ENCODE results near the gene STAT1. TPM values are rescaled to one million over a fixed set of nuclear protein-coding genes. Genes with fewer than 3 reads are reported as not detected.

Gene STAT1
- total RNA-seq, 1 donor from 2014 or later = 61.7 TPM

DNA sequence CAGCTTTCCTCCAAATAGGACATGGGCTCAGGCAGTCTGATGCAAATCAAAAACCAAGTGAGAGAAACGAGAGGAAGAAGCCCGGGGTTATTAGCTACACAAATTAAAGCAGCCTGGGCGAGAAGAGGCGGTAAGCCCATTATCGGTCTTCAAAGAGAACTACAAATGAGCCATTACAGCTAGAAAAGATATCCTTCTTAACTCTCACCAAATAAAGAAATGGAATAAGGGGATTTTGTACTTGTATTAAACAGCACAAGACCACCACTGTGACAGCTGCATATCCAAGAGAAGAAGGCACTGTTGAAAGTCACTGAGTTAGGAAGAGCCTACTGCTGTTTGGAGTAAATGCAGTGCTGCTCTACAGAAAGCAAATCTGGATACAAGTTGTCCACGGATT is 32.6 kb downstream of the STAT1 start:
- DNase-seq (ENCODE audit: low spot score) = peak; percentile 30
- Histone ChIP-seq H3K4me1 (peaks cover 13% of the 10 kb centered on the region), H3K9me3 (ENCODE audit: low read depth) (no peaks in the 10 kb centered on the region), H3K4me3 (no peak overlapping the region), H3K79me2 (ENCODE audit: low read depth) (no peaks in the 10 kb centered on the region), H3K27ac (no peak overlapping the region), H3K27me3 (no peaks in the 10 kb centered on the region), H3K36me3 (peaks cover 6% of the 10 kb centered on the region), H4K20me1 (ENCODE audit: low read depth) (peaks cover 7% of the 10 kb centered on the region), H3K4me2 (no peak overlapping the region), H3K9ac (no peak overlapping the region), H2AFZ (replicated peaks) (no peak overlapping the region), H3F3A (ENCODE audit: low read depth) (peaks cover 11% of the 10 kb centered on the region)
- Mint-ChIP-seq H3K4me1 (peaks cover 14% of the 10 kb centered on the region), H3K9me3 (no peaks in the 10 kb centered on the region), H3K27me3 (ENCODE audit: insufficient read depth, low read depth) (peaks cover 2% of the 10 kb centered on the region), H3K36me3 (peaks cover 57% of the 10 kb centered on the region), H3K4me3 (no peak overlapping the region), H3K27ac (no peak overlapping the region)
- peak; percentile 74 for TF ChIP-seq EZH2phosphoT487 (IDR thresholded peaks at IDR 0.05)
- TF ChIP-seq, protein P1, sequence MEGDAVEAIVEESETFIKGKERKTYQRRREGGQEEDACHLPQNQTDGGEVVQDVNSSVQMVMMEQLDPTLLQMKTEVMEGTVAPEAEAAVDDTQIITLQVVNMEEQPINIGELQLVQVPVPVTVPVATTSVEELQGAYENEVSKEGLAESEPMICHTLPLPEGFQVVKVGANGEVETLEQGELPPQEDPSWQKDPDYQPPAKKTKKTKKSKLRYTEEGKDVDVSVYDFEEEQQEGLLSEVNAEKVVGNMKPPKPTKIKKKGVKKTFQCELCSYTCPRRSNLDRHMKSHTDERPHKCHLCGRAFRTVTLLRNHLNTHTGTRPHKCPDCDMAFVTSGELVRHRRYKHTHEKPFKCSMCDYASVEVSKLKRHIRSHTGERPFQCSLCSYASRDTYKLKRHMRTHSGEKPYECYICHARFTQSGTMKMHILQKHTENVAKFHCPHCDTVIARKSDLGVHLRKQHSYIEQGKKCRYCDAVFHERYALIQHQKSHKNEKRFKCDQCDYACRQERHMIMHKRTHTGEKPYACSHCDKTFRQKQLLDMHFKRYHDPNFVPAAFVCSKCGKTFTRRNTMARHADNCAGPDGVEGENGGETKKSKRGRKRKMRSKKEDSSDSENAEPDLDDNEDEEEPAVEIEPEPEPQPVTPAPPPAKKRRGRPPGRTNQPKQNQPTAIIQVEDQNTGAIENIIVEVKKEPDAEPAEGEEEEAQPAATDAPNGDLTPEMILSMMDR (IDR thresholded peaks at IDR 0.05) = no peak
- TF ChIP-seq EZH2 (IDR thresholded peaks at IDR 0.05) = no peak

DNA sequence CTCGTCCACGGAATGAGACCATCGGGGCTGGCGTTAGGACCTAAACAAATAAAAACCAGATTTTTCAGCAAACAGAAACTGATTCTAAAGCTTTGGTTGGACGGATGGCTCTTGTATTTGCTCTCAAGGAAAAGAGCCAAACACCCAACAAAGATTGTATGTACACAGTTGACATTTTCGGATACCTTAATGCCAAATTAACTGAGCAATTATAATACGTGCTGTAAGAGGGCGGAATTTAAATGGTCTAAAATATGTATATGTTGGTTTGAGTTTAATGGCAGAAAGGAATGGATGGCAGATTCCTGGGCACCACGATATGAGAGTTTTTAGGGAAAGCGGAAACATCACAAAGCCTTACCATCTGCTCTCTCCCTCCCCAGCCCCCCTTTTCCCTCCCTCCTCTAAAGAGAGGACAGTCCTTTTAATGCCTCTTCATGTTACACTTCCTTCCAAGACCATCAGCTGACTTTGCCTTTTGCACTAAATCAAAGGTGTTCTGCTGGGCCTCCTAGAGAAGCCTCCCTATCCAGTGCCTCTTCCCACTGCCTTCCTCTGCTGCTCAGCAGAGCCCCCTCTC is 33.3 kb downstream of the STAT1 start:
- Histone ChIP-seq H3K27me3 (no peaks in the 10 kb centered on the region), H2AFZ (replicated peaks) (no peak overlapping the region), H3K27ac (no peak overlapping the region), H3K79me2 (ENCODE audit: low read depth) (no peaks in the 10 kb centered on the region), H3K4me1 (peaks cover 13% of the 10 kb centered on the region), H3F3A (ENCODE audit: low read depth) (peaks cover 11% of the 10 kb centered on the region), H3K36me3 (peaks cover 8% of the 10 kb centered on the region), H4K20me1 (ENCODE audit: low read depth) (peaks cover 7% of the 10 kb centered on the region), H3K9ac (no peak overlapping the region), H3K9me3 (ENCODE audit: low read depth) (no peaks in the 10 kb centered on the region), H3K4me3 (no peak overlapping the region), H3K4me2 (no peak overlapping the region)
- H3K4me3 Mint-ChIP-seq = no peak overlapping the region
- TF ChIP-seq, protein P1 (IDR thresholded peaks at IDR 0.05) = no peak
- no peak for TF ChIP-seq EZH2 (IDR thresholded peaks at IDR 0.05)
- TF ChIP-seq EZH2phosphoT487 (IDR thresholded peaks at IDR 0.05) = no peak
- no peak overlapping the region for H3K27ac Mint-ChIP-seq
- H3K9me3 Mint-ChIP-seq = no peaks in the 10 kb centered on the region
- peaks cover 14% of the 10 kb centered on the region for H3K4me1 Mint-ChIP-seq
- DNase-seq (ENCODE audit: low spot score) = no peak
- H3K36me3 Mint-ChIP-seq = peaks cover 57% of the 10 kb centered on the region
- peaks cover 2% of the 10 kb centered on the region for H3K27me3 Mint-ChIP-seq (ENCODE audit: insufficient read depth, low read depth)

DNA sequence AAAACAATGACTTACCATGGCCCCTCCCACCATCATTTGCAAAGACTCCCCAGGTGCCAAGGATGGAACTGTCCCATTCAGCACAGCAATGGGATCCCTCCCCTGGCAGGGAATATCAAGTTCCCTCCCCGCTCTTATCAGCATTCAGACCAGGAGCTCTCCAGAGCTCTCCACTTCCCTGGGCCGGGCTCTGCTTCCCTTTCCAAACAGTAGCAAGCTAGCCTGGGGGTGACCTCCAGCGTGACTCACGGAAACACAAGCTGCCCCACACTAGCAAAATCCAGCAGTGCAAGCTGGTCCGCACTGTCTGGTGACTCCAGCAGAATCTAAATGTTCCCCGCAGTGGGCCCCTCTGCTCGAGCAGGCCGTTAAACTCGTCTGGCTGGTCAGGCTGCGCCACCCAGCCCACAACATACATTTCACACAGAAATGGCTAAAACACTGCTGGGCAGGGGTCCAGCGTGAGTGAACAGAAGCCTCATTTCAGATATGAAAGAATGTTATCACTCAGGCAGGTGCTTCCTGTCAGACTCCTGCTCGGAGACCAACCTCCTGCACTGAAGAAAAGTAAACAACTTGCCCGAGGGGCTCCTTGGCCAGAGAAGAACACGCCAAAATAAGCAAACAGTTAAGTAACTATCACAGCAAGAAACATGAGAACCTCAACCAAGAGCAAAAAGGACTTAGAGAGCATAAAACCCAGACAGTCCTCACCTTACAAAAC is 33.9 kb downstream of the STAT1 start:
- H3K79me2 ChIP-seq (ENCODE audit: low read depth) = no peaks in the 10 kb centered on the region
- H3K4me1 ChIP-seq = peaks cover 13% of the 10 kb centered on the region
- H3K9me3 Mint-ChIP-seq = no peaks in the 10 kb centered on the region
- H3F3A ChIP-seq (ENCODE audit: low read depth) = peaks cover 11% of the 10 kb centered on the region
- H2AFZ ChIP-seq (replicated peaks) = no peak overlapping the region
- no peak overlapping the region for H3K4me3 ChIP-seq
- no peaks in the 10 kb centered on the region for H3K27me3 ChIP-seq
- peaks cover 2% of the 10 kb centered on the region for H3K27me3 Mint-ChIP-seq (ENCODE audit: insufficient read depth, low read depth)
- H3K4me2 ChIP-seq = no peak overlapping the region
- DNase-seq (ENCODE audit: low spot score) = no peak
- H3K4me1 Mint-ChIP-seq = peaks cover 14% of the 10 kb centered on the region
- H4K20me1 ChIP-seq (ENCODE audit: low read depth) = peaks cover 7% of the 10 kb centered on the region
- TF ChIP-seq EZH2 (IDR thresholded peaks at IDR 0.05) (no peak), EZH2phosphoT487 (IDR thresholded peaks at IDR 0.05) (no peak)
- TF ChIP-seq, protein P1 (IDR thresholded peaks at IDR 0.05) = no peak
- no peak overlapping the region for H3K27ac Mint-ChIP-seq
- peaks cover 52% of the 10 kb centered on the region for H3K36me3 Mint-ChIP-seq
- H3K9ac ChIP-seq = no peak overlapping the region
- H3K36me3 ChIP-seq = peaks cover 8% of the 10 kb centered on the region
- H3K9me3 ChIP-seq (ENCODE audit: low read depth) = no peaks in the 10 kb centered on the region
- H3K27ac ChIP-seq = no peak overlapping the region
- no peak overlapping the region for H3K4me3 Mint-ChIP-seq

Measured in neural progenitor cell (in vitro differentiated cells).